ENCODE results near the gene DNAH10.

Gene DNAH10

DNA sequence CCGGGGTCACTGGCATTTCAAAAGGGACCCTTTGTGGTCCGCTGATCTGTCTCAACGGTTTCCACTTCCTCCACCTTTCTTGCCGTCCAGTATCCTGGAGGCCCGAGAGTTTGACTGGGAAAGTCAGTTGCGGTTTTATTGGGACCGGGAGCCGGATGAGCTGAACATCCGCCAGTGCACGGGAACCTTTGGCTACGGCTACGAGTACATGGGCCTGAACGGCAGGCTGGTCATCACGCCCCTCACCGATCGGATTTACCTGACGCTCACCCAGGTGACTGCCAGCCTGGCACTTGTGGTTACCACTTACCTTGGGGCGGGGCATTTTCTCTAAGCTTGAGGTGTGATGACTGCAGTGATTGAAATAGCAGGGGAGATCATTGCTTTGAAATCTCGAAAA is 83.8 kb downstream of the DNAH10 start:
- DNase-seq (ENCODE audit: low read depth) = no peak

DNA sequence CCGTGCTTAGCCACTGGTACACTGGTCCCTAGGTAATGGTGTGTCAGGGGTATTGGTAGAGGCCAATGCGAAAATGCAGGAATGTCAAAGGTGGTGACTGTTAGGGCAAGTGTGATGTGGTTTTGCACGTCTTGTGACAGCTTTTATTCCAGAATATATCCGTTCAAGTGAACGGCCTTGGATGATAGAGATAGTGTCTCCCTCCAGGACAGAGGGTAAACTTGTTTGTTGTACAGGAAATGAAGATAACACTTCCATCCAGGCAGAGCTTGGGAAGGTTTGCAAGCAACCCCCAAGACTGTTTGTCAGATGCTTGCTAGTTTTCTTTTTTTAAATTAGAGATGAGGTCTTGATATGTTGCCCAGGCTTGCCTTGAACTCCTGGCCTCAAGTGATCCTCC is 84.2 kb downstream of the DNAH10 start:
- DNase-seq (ENCODE audit: low read depth) = no peak

DNA sequence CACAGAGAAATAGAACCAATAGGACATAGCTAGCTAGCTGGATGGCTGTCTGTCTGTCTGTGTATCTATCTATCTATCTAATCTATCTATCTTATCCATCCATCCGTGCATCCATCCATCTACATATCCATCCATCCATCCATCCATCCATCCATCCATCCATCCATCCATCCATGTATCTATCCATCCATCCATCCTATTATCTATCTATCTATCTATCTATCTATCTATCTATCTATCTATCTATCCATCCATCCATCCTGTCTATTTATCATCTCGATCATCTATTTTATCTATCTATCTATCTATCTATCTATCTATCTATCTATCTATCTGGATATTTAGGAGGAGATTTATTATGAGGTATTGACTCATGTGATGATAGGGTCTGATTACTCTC is 84.9 kb downstream of the DNAH10 start:
- DNase-seq (ENCODE audit: low read depth) = no peak

DNA sequence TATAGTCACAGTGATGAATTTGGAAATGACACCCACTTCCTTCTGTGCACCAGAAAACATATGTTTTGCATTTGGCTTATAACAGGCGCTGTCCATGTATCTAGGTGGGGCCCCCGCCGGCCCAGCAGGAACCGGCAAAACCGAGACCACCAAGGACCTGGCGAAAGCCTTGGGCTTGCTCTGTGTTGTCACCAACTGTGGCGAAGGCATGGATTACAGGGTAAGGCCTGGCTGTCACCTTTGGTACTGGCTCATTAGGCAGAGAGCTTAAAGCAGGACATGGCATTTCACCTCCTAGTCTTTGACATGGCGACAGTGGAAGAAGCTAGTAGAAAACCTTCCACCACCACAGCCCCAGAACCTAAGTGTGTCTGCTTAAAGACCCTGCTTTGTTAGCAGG is 85.8 kb downstream of the DNAH10 start:
- DNase-seq (ENCODE audit: low read depth) = no peak

DNA sequence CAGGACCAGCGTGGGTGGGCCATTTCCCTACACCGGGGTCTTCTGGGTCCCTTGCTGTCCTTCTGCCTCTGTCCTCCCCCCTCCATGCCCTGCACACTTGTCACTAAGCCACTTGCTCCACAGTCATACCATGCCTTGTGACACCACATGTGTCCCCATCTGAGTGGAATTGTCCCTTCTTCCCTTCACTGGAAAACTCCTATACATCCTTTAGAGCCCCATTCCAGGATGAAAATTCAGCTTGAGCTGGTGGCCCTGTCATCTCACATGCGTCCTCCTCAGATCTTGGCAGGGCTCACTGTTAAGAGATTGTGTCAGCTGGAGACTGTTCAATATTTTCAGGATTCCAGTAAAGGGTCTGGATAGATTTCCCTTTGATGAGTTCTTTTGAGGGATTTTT is 87.4 kb downstream of the DNAH10 start:
- DNase-seq (ENCODE audit: low read depth) = no peak

DNA sequence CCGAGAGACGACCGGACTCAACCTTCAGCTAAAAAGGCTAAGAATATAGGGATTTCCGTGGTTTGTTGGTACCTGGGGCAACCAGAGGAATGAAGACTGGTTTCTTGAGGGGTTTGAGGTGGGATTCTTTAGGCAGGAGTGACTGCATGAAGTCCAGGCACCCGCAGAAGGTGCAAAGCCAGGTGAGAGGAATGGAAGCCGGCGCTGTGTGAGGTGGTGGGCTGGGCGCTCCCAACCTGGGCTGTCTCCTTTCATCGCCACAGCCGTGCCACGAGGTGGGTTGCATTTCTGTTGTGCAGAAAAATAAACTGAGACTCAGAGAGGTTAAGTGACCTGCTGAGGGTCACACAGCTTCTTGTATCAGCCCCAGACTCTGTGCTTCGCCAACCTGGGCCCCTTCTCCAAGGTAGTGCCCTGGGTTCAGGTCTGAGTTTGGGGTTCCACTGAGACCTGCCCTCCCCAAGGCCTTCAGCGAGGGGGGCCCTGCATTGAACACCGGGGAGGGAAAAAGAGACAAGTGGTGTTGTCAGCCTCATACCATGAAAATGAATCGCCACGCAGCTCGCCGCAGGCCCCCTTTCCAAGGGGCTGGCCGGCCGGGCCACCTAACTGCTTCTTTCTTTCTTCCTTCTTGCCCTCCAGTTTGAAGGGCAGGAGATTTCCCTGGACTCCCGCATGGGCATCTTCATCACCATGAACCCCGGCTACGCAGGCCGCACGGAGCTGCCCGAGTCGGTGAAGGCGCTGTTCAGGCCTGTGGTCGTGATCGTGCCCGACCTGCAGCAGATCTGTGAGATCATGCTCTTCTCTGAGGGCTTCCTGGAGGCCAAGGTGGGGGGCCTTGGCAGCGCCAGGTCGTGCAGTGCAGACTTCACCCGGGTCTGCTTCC is 88.4 kb downstream of the DNAH10 start:
- no peak for DNase-seq (ENCODE audit: low read depth)

DNA sequence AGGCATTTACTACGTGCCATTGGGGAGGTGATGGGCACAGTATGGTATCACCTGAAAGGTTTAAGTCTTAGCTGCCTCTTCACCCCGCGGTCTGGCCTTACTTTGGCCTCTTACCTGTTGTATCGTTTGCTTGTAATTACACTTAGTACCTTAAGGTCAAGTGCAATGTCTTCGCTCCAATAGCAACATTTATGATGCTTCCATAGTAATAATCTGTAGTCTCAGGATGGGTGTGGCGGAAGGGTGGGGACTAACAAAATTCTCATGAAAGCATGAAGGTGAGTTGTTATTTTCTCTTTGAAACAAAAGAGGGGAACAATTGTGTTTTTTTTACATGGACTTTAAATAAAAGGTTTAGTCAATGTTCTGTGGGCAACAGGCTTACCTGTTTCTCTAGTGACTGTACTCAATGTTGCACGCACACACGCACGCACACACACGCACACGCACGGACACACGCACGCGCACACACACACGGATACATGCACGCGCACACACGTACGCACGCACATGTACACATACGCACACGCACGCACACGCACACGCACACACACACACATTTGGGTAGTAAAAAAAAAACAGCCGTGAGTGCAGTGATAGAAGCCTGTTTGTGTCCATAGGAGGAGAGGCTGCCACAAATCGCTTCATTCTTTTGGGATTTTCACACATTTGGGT is 91.4 kb downstream of the DNAH10 start:
- DNase-seq (ENCODE audit: low read depth) = no peak

DNA sequence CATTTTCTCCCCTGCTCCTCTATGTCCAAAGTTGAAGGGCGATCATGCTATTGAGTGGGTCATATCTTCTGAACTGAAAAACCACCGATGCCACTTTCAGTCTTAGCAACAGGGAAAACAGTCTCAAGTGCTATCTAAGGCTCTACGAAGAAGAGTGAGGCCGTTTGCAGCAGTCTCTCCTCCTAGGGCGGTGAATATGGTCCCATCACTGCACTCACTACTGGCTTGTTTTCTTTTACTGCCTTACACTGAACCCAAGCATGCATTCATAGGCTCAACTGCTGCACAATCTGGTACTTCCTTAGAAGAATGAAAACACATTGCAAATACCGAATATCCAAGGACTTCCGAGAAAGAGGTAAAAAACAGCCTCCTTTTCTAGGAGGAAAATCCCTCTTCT is 92.1 kb downstream of the DNAH10 start:
- no peak for DNase-seq (ENCODE audit: low read depth)

DNA sequence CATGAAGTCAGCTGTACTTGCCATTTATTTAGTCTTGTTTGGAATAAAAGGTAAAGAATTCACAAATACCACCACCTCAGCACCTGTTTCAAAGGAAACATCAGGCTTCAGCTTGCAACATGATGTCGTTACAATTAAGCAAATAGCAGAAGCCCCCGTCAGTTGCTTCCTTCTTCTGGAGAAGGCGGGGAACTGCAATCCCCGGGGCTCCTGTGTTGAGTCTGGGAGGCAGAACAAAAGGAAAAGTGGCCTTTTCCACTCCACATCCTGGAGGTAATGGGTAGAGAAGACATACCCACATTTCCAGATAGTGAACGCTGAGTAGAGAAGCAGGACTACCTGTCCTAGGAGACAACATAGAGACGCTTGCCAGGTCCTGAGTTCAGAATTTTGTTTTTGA is 92.8 kb downstream of the DNAH10 start:
- DNase-seq (ENCODE audit: low read depth) = no peak

DNA sequence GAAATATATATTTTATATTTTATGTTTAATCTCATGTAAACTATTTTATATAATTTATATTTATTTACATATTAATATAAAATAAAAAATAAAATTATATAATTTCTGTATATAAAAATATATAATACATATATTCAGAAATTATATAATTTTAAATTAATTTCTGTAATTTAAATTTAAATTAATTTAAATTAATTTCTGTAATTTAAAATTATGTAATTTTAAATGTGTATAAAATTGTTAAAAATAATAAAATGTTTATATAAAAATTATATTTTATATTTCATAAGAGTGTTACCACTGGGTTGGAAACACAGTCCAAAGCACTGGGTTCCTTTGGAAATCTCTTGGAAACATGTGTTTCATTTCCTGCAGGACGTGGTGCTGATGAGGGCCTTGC is 94.6 kb downstream of the DNAH10 start:
- no peak for DNase-seq (ENCODE audit: low read depth)

DNA sequence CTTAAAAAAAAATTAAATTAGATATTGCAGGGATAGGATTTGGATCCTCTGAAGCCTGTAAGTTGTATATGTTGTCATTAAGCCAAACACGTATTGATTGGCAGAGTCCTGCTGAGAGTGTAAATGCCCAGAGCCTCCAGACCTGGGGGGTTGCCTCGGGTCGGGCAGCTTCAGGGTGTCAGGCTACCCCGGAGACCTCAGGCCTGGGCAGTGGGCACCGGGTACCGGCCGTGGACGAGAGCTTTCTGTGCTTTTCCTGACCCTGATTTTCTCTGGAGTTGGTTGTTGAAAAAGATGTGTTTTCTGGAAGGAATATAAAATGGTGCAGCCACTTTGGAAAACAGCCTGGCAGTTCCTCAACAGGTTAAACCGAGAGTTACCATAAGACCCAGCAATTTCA is 96.1 kb downstream of the DNAH10 start:
- no peak for DNase-seq (ENCODE audit: low read depth)

DNA sequence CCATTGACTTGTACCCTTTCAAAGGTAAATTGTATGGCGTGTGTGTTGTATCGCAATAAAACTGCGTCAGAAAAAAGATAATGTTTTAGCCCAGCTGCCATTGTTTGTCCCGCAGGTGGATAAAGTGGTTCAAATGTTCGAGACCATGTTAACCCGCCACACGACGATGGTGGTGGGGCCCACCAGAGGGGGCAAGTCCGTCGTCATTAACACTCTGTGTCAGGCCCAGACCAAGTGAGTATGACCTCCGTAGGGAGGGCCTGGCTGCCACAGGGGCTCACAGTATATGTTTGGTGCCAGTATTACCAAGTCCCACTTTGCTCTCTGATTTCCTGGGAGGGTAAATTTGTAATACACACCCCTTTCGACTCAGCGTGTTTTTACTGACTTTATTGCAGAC is 96.9 kb downstream of the DNAH10 start:
- DNase-seq (ENCODE audit: low read depth) = no peak

DNA sequence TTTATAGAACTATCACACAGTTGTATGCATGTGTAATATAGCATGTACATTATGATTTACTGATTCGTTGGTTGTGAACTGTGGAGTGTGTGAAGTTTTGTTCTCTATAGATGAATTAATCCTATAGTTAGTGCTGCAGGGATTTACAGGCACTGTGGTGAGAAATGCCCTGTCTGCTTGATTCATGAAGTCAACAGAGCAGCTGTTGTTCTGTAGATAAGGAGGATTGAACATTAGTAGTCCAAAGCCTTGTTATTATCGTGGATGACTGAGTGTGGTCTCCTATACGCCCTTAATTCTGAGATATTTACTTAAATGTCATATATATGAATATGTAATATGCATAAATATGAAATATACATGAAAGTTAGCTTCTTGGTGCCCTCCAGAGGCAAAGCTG is 98.3 kb downstream of the DNAH10 start:
- DNase-seq (ENCODE audit: low read depth) = no peak

DNA sequence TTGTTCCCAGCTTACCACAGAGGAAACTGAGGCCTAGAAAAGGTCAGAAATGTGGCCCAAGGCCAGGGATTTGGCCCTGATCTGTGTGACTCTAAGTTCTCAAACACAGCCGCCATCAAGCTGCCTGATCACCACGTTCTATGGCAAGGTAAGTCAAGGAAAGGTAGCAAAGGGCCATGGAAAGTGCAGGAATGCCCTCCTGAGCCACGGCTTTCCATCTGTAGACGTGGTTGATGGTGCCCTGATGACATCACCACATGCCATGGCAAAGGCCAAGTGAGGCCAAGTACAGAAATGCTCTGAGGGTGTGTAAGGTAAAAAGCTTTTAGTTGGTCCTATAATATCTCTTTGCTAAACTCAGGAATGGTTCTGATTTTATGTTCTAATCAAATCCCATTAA is 99.3 kb downstream of the DNAH10 start:
- no peak for DNase-seq (ENCODE audit: low read depth)

DNA sequence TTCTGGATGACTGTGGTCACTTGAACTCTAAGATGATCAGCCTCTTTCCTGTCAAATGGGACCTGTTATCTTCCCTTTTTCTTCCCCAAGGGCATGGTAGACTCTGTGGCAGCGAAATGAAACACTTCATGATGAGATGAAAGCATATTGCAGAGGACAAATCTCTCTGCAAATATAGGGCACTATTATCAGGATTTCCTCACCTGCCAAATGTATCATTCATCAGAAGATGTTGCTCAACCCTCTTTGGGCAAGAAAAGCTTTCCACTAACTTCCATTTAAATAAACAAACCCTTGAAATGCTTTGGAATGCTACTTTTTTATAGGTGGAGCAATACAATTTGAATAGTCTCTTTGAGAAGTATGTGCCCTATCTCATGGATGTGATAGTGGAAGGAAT is 105.0 kb downstream of the DNAH10 start:
- no peak for DNase-seq (ENCODE audit: low read depth)

DNA sequence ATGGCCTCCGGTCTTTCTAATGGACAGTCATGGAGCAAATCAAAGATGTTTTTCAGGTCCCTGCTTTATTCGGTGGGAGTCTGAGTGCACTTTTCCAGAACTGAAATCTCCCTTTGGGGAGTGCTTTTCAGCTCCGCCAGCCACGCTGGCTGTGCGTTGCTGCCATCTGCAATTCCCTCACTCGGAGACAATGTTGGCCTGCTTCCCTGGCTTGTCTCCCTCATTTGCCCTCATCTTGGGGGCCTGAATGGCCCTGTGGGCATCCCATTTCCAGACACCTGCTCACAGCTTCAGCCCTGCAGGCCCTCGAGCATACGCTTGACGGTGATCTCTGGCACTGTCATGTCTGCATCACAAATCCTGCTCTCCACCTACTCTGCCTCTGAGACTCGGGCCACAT is 106.7 kb downstream of the DNAH10 start:
- DNase-seq (ENCODE audit: low read depth) = no peak

DNA sequence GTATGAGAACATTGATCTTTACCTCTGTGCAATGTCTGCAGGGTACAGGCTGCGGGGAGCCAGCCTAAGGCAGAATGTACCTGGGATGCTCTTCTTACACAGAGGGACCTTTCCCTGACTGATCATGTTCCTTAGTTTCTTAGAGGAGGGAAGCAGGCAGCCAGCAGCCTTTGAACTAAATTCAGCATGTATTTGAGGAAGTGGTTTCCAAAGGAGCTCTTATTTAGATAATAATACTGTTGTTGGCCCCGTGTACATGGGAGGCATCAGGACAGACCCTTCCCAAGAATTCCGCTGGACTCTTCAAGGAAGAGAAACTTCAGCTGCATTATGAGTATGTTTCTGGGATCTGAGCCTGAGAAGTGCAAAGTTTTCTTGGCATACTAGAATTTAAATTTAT is 111.7 kb downstream of the DNAH10 start:
- no peak for DNase-seq (ENCODE audit: low read depth)

DNA sequence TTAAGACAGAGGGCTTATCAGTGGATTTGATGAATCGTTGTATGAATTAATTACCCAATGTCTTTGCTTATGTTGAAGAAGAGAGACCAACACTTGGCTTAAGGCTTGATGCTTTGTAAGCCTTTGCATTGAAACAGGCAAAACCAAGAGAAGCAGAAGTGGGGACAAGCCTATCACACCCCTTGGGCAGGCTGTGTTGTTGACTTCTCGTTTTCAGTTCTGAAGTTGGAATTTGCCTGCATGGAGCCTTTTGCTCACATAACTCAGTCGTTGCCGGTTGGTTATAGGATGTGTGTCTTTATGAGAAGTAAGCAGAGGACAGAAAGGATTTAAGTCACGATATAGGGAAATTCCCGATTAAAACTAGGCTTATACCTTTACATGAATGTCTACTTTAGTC is 115.9 kb downstream of the DNAH10 start:
- no peak for DNase-seq (ENCODE audit: low read depth)

DNA sequence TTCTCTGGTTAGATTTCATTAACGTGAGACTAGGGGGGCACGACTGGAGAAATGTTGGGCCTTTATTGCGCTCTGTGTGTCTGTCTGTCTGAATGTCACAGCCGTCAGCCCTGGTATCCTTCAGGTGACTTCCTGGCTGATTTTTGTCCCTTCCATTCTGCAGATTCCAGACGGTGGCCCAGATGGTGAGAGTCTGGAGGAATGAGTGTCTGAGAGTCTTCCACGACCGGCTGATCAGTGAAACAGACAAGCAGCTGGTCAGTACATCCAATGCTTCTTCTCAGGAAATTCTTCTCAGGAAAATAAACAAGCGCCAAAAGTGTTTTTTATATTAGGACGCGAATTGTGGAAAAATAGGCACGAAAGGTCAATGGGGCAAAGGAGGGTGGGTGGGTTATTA is 117.0 kb downstream of the DNAH10 start:
- no peak for DNase-seq (ENCODE audit: low read depth)

DNA sequence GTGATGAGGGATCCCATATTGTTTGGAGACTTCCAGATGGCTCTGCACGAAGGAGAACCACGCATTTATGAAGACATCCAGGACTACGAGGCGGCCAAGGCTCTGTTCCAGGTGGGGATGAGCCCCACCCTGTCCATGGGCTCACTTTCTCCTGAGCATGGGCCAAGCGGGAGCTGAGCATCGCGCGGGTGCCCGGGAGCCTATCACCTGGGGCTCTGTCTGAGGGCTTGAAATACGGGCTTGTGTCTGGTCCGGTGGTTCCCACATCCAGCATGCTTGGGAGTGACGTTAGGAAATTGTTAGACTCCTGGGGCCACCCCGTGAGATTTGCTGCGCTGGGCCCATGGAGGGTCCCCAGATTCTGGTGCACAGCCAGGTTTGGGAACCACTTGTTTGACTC is 117.6 kb downstream of the DNAH10 start:
- no peak for DNase-seq (ENCODE audit: low read depth)

DNA sequence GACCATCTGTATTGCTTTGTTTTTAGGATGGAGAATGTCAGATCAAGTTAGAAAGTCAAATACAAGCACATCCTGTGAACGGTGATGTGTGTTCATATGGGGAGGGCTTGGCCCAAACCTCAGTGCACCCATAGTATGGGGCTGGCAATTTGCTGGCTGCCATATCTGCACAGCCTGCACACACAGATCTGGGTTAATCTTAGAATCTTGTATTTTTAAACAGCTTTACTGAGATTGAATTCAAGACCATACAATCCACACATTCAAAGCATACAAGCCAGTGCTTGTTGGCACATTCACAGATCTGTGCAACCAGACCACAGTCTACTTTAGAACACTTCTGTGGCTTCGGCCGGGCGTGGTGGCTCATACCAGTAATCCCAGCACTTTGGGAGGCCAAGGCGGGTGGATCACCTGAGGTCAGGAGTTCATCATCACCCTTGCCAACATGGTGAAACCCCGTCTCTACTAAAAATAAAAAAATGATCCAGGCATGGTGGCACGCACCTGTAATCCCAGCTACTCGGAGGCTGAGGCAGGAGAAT is 120.1 kb downstream of the DNAH10 start:
- DNase-seq (ENCODE audit: low read depth) = no peak

DNA sequence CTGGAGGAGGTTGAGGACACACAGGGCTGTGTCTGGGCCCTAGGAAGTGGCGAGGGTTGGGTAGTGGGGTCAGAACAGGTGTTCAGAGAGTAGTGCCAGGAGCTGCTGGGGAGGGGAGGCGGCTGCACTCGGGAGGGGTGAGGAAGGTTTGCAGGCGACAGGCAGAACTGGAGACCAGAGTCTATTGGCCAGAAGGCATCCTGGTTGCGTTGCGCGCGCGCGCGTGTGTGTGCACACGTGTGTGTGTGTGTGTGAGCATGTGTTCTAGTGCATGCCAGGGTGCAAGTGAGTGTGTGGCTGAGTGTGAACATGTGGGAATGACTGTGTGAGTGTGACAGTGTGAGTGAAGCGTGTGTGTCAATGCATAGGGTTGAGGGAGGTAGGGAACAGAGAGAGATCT is 124.2 kb downstream of the DNAH10 start:
- no peak for DNase-seq (ENCODE audit: low read depth)

DNA sequence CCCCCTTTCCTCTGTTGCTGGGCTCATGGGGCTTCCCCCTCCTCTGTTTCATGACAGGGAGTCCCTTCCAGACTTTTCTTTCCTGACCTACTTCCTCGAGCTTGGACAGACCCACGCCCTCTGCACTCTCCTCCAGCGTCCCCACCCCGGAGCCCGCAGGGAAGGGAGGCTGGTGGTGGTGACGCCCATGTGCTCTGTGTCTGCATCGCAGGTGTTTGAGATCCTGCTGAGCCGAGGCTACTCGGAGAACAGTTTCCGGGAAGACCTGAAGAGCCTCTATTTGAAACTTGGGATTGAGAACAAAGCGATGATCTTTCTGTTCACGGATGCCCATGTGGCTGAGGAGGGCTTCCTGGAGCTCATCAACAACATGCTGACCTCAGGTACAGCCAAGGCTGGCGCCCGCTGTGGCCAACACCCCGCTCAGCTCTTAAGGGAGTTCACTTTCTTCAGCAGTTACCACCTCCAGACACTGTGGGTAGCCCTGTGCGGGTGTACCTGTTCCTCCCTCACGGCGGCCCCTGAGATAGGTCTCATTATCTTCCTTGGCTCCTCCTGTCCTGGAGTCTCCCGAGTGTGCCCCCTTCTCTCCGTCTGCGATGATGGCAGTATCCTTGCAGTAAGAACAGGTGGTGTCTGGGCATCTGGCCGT is 125.0 kb downstream of the DNAH10 start:
- DNase-seq (ENCODE audit: low read depth) = no peak

All from stimulated activated CD8-positive, alpha-beta memory T cell treated with anti-CD3 and anti-CD28 coated beads, Interleukin-12 subunit alpha, Interleukin-12 subunit beta, amount 100 ng/mL, for 1 hour (primary cell).